ENCODE measurements around the gene ZNF862. TPM values are rescaled to one million over a fixed set of nuclear protein-coding genes. Genes with fewer than 3 reads are reported as not detected.

The ZNF862 gene
- total RNA-seq, 1 donor from 2014 or later = 16.4 TPM

DNA sequence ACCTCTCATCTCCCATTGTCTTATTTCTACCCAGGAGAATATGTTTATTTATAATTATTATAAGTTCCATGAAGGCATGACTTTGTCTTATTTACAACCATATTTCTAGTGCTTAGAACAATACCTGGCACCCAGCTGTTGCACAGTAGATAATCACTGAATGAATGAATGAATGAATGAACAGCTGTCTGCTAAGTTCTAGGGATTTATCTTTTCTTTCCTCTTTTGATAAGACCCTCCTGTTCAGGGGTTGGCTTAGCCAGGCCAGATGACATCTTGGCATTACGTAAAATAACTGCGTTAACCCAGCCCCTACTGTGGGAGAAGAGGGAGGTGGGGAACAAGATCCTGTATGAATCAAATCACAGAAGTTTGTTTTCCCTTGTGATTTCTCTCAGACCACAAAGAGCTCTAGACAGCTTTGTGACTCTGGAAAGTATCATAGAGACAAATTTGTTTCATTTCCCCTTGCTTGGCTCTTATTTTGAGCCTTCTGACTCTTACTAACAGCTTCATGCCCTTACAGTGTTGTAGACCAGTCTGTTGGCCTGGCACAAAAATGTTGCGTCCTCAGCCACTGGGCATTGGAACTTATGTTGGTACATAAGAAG lies 8.4 kb downstream of the ZNF862 start:
- DNase-seq (ENCODE audit: low spot score) = no peak
- no peak overlapping the region for H3K4me3 Mint-ChIP-seq (ENCODE audit: low read depth)

DNA sequence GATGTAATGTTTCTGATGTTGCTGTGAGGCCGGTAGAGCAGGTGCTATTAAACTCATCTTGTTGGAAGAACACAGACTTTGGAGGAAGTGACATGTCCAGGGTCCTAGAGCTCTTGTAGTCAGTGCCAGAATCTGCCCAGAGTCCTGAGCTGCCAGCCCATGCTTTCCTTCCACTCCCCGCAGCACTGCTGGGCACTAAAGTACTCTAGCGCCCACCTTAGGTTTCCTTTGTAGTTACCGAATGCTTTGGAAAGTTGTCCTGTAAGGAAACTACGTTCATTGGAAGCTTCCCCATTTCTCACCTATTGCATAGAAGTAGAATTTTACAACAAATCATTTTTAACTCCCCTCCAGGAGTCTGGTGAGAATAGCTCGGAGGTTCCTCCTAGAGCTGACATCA lies 11.0 kb downstream of the ZNF862 start:
- peaks cover 14% of the 10 kb centered on the region for H3K4me1 Mint-ChIP-seq (ENCODE audit: low read depth)
- no peak for DNase-seq (ENCODE audit: low spot score)
- intact Hi-C loops (cut with micrococcal nuclease) = no loop called here
- no peaks in the 10 kb centered on the region for H3K9me3 Mint-ChIP-seq
- no peak overlapping the region for H3K27ac Mint-ChIP-seq
- no peaks in the 10 kb centered on the region for H3K27me3 Mint-ChIP-seq (ENCODE audit: low read depth)
- H3K36me3 Mint-ChIP-seq (ENCODE audit: low read depth) = peaks cover 33% of the 10 kb centered on the region
- H3K4me3 Mint-ChIP-seq (ENCODE audit: low read depth) = no peak overlapping the region

More for the DNA sequence above, 8.4 kb downstream of the ZNF862 start:
- intact Hi-C loops (cut with micrococcal nuclease) = no loop called here
- H3K9me3 Mint-ChIP-seq = no peaks in the 10 kb centered on the region
- peaks cover 15% of the 10 kb centered on the region for H3K4me1 Mint-ChIP-seq (ENCODE audit: low read depth)
- H3K36me3 Mint-ChIP-seq (ENCODE audit: low read depth) = peaks cover 29% of the 10 kb centered on the region
- no peaks in the 10 kb centered on the region for H3K27me3 Mint-ChIP-seq (ENCODE audit: low read depth)
- H3K27ac Mint-ChIP-seq = no peak overlapping the region

DNA sequence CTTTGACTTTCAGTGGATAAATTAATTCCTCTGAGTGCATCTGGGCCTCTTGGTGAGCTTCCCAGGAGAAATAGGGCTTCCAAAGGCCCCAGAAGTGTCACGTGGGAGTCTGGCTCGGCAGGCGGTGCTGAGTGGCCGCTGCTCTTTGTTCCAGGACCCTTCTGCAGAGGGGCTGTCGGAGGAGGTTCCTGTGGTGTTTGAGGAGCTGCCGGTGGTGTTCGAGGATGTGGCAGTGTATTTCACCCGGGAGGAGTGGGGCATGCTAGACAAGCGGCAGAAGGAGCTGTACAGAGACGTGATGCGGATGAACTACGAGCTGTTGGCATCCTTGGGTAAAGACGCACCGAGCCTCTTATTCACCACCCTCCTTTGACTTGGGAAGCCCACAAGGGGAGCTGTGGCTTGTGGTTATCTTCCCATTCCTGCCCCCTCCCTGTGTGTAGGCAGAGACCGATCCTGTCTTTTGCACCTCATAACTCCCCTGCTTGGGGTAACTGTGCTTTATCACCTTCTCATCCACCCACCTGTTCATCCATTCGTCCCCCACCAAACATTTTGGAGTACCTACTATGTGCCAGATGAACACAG lies 11.9 kb downstream of the ZNF862 start:
- no peak for DNase-seq (ENCODE audit: low spot score)
- H3K4me1 Mint-ChIP-seq (ENCODE audit: low read depth) = peaks cover 23% of the 10 kb centered on the region
- intact Hi-C loops (cut with micrococcal nuclease) = no loop called here
- no peak overlapping the region for H3K27ac Mint-ChIP-seq
- no peaks in the 10 kb centered on the region for H3K27me3 Mint-ChIP-seq (ENCODE audit: low read depth)
- H3K9me3 Mint-ChIP-seq = no peaks in the 10 kb centered on the region
- H3K4me3 Mint-ChIP-seq (ENCODE audit: low read depth) = no peak overlapping the region
- peaks cover 32% of the 10 kb centered on the region for H3K36me3 Mint-ChIP-seq (ENCODE audit: low read depth)

DNA sequence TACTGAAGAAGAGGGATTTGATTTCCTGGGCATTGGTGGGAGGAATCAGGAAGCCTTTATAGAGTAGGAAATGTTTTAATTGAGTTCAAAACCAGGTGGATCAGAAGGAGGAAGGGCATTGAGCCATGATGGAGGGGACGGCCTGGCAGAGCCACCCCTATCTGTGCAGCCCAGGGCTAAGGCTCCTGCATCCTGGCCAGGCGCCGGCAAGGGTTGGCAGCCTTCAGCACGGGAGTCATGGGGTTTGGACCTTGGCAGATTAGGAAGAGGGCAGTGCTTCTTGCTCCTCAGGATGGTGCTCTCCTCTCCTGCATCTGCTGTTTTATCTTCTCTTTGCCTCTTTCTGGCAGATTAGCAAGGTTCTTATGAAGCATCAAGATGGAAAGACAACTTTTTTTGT lies 12.5 kb downstream of the ZNF862 start:
- no peak for DNase-seq (ENCODE audit: low spot score)
- H3K27ac Mint-ChIP-seq = no peak overlapping the region
- no peaks in the 10 kb centered on the region for H3K9me3 Mint-ChIP-seq
- peaks cover 30% of the 10 kb centered on the region for H3K36me3 Mint-ChIP-seq (ENCODE audit: low read depth)
- intact Hi-C loops (cut with micrococcal nuclease) = no loop called here
- H3K27me3 Mint-ChIP-seq (ENCODE audit: low read depth) = no peaks in the 10 kb centered on the region
- peaks cover 29% of the 10 kb centered on the region for H3K4me1 Mint-ChIP-seq (ENCODE audit: low read depth)
- H3K4me3 Mint-ChIP-seq (ENCODE audit: low read depth) = no peak overlapping the region

DNA sequence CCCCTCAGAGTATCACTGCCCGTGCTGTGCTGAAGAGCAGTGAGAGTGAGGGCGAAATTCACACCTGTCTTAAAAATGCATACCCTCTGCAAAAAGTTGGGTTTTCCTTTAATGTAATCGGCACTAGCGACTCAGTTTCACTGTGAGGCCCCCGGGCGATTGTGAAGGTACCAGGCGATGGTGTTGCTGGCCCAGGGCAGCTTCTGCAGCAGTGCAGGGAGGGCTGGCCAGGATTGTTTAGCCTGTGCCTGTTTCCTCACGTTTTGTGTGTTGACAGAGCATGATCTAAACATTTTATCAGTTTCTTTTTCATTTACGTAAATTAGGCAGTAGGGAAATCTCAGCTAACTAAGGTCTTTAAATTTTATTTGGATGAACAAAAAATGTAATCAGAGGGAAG lies 13.3 kb downstream of the ZNF862 start:
- H3K9me3 Mint-ChIP-seq = no peaks in the 10 kb centered on the region
- H3K27ac Mint-ChIP-seq = no peak overlapping the region
- no peak for DNase-seq (ENCODE audit: low spot score)
- H3K36me3 Mint-ChIP-seq (ENCODE audit: low read depth) = peaks cover 32% of the 10 kb centered on the region
- intact Hi-C loops (cut with micrococcal nuclease) = no loop called here
- no peak overlapping the region for H3K4me3 Mint-ChIP-seq (ENCODE audit: low read depth)
- no peaks in the 10 kb centered on the region for H3K27me3 Mint-ChIP-seq (ENCODE audit: low read depth)
- H3K4me1 Mint-ChIP-seq (ENCODE audit: low read depth) = peaks cover 36% of the 10 kb centered on the region

DNA sequence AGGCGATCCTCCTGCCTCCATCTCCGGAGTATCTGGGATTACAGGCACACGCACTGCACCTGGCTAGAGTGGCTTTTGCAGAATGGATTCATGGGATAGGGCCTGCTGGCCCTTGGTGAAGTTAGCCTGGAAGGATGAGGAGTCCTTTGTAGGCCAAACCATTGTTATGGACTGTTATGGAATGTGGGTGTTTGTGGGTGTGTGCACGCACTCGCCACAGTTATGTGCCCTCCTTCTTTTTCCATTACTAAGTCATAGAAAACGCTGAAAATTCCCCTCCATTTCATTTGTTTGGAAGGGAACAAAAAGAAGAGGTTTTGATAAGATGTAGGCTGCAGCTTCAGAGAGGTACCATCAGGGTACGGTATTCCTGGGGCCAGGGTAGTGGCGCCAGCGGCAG lies 15.0 kb downstream of the ZNF862 start:
- Mint-ChIP-seq H3K4me1 (ENCODE audit: low read depth) (peaks cover 47% of the 10 kb centered on the region), H3K27me3 (ENCODE audit: low read depth) (no peaks in the 10 kb centered on the region), H3K27ac (no peak overlapping the region), H3K9me3 (no peaks in the 10 kb centered on the region), H3K36me3 (ENCODE audit: low read depth) (peaks cover 39% of the 10 kb centered on the region), H3K4me3 (ENCODE audit: low read depth) (no peak overlapping the region)
- DNase-seq (ENCODE audit: low spot score) = no peak
- intact Hi-C loops (cut with micrococcal nuclease) = no loop called here

DNA sequence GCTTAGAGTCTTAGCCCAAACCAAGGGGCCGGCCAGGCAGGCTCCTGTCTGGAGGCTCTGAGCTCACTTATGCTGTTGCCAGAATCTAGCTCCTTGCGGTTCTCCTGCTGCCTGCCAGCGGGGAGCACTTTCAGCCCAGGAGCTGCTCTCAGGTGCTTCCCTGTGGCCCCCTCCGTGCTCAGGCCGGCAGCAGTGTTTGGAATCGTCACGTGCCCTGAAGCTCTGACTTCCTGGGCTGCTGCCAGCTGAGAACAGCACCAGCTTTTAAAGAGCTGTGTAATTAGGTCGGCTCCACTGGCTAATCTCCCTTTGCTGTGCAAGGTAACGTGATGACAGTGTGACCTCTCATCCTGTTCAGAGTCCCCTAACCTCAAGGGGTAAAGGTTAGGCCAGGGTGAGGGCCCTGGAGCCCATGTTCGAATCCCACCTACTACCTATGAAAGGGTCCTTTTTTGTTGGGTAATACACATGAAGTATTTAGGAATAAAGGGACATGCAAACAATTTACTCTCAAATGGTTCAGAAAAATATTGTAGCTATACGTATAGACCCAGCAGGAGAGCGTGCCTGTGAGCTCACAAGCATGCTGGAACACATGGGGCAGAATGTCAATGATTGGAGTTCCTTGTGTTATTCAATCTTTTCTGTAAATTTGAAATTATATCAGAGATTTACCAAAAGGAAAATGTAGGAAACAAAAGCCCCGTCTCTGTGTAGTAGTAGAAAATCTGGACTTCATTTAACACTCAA lies 16.6 kb downstream of the ZNF862 start:
- Mint-ChIP-seq H3K27ac (no peak overlapping the region), H3K4me3 (ENCODE audit: low read depth) (no peak overlapping the region), H3K4me1 (ENCODE audit: low read depth) (peaks cover 47% of the 10 kb centered on the region), H3K27me3 (ENCODE audit: low read depth) (no peaks in the 10 kb centered on the region), H3K9me3 (no peaks in the 10 kb centered on the region), H3K36me3 (ENCODE audit: low read depth) (peaks cover 29% of the 10 kb centered on the region)
- intact Hi-C loops (cut with micrococcal nuclease) = no loop called here
- no peak for DNase-seq (ENCODE audit: low spot score)

DNA sequence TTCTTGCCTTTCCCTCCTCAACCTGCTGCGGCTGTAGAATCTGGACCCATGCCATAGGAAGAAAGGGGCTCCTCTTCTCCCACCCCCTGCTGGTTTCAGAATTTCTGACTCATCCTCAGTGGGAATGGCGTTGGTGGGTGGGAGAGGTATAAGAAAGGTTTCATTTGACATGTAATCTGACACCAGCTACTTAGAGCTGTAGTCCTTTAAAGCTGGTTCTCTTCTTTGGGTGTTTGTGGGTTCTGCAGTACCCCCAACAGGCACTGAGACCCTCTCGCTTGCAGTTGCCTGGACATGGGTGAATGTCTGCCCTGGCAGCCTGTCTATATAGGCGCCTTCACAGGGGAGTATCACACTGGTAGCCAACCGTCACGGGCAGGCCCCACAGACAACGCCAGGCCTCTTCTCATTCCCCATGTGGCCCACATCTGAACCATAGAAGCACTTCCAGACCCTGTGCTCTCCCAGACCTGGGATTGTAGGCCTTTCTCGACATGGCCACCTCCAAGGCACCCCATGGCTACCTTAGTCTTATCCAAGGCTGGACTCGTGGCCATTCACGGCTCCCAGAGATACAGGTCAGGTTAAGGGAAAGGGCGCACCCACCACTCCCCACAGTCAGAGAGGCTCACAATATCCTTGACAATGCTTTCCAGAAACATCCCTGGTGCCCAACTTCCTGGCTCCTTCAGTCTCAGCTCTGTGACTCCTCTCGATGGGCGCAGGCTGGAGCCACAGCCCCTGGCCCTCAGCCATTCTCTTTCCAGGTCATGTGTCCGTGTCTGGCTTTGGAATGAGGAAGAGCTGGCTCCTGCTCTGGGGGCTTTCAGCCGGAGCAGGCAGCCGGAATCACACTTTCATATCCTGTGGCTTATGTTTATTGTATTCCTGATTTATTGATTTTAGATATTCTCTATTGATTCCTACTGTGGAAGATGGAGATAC lies 17.5 kb downstream of the ZNF862 start:
- no peak overlapping the region for H3K27ac Mint-ChIP-seq

DNA sequence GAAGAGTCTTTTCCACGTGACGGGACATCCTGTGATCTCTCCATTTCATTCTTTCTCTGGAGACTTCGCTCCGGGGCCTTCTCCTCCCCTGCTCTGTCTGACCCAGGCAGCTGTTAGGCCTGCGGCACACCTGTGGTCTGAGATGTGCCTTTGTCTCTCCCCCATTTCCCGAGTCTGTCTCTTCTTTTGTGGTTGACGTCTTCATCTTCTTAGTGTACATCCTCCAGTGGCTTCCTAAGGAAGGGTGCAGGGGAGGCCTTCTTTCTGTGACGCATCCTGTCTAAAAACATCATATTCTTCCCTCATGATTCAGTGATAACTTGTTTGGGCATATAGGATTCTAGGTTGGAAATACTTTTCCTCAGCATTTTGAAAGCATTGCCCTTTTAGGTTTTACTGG lies 18.4 kb downstream of the ZNF862 start:
- peak overlapping the region; percentile 45 for H3K4me3 Mint-ChIP-seq (ENCODE audit: low read depth)
- H3K9me3 Mint-ChIP-seq = no peaks in the 10 kb centered on the region
- no peak for DNase-seq (ENCODE audit: low spot score)
- H3K36me3 Mint-ChIP-seq (ENCODE audit: low read depth) = peaks cover 33% of the 10 kb centered on the region
- H3K27me3 Mint-ChIP-seq (ENCODE audit: low read depth) = no peaks in the 10 kb centered on the region
- intact Hi-C loops (cut with micrococcal nuclease) = no loop called here
- peak overlapping the region; percentile 60 for H3K27ac Mint-ChIP-seq
- peaks cover 36% of the 10 kb centered on the region for H3K4me1 Mint-ChIP-seq (ENCODE audit: low read depth)

More for the DNA sequence above, 17.5 kb downstream of the ZNF862 start:
- H3K36me3 Mint-ChIP-seq (ENCODE audit: low read depth) = peaks cover 31% of the 10 kb centered on the region
- H3K9me3 Mint-ChIP-seq = no peaks in the 10 kb centered on the region
- intact Hi-C loops (cut with micrococcal nuclease) = no loop called here
- peaks cover 39% of the 10 kb centered on the region for H3K4me1 Mint-ChIP-seq (ENCODE audit: low read depth)
- no peak for DNase-seq (ENCODE audit: low spot score)
- H3K4me3 Mint-ChIP-seq (ENCODE audit: low read depth) = no peak overlapping the region
- no peaks in the 10 kb centered on the region for H3K27me3 Mint-ChIP-seq (ENCODE audit: low read depth)

DNA sequence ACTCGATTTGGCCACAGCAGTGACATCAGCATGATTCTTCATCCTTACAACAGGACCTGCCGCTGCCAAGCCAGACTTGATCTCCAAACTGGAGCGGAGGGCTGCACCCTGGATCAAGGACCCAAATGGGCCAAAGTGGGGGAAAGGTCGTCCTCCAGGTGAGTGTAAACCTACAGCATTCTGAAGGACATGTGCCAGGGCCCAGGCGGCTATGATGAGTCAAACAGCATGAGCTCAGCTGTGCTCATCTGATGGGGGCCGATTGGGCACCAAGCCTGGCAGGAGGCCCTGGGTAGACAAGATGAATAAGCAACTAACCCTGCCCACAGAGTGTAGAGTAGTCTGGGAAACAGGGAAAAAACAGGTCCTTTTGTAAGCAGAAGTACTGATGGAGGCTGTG lies 21.2 kb downstream of the ZNF862 start:
- Mint-ChIP-seq H3K4me3 (ENCODE audit: low read depth) (no peak overlapping the region), H3K4me1 (ENCODE audit: low read depth) (peaks cover 37% of the 10 kb centered on the region), H3K27me3 (ENCODE audit: low read depth) (no peaks in the 10 kb centered on the region), H3K9me3 (no peaks in the 10 kb centered on the region), H3K36me3 (ENCODE audit: low read depth) (peaks cover 44% of the 10 kb centered on the region), H3K27ac (no peak overlapping the region)
- intact Hi-C loops (cut with micrococcal nuclease) = no loop called here
- DNase-seq (ENCODE audit: low spot score) = no peak

DNA sequence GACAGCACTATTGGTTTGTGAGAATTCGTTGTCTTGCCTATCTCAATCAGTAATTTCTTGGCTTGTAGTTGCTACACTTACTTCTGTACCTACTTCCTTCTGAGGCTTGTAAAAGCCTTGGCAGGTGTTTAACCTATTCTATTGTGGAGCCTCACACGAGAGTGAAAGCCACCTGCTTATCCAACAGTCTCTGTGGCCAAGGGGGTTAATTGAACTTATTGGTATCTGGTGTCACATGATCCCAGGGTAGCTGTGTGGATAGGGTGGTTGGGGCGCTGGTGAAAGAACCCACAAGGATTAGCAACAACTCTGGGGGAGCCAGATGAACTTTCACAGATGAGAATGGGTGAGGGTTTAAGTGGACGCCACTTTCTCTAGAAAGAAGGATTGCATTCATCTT lies 21.7 kb downstream of the ZNF862 start:
- Mint-ChIP-seq H3K27me3 (ENCODE audit: low read depth) (no peaks in the 10 kb centered on the region), H3K4me1 (ENCODE audit: low read depth) (peaks cover 34% of the 10 kb centered on the region), H3K9me3 (no peaks in the 10 kb centered on the region), H3K27ac (no peak overlapping the region), H3K36me3 (ENCODE audit: low read depth) (peaks cover 44% of the 10 kb centered on the region), H3K4me3 (ENCODE audit: low read depth) (no peak overlapping the region)
- no peak for DNase-seq (ENCODE audit: low spot score)
- intact Hi-C loops (cut with micrococcal nuclease) = no loop called here

DNA sequence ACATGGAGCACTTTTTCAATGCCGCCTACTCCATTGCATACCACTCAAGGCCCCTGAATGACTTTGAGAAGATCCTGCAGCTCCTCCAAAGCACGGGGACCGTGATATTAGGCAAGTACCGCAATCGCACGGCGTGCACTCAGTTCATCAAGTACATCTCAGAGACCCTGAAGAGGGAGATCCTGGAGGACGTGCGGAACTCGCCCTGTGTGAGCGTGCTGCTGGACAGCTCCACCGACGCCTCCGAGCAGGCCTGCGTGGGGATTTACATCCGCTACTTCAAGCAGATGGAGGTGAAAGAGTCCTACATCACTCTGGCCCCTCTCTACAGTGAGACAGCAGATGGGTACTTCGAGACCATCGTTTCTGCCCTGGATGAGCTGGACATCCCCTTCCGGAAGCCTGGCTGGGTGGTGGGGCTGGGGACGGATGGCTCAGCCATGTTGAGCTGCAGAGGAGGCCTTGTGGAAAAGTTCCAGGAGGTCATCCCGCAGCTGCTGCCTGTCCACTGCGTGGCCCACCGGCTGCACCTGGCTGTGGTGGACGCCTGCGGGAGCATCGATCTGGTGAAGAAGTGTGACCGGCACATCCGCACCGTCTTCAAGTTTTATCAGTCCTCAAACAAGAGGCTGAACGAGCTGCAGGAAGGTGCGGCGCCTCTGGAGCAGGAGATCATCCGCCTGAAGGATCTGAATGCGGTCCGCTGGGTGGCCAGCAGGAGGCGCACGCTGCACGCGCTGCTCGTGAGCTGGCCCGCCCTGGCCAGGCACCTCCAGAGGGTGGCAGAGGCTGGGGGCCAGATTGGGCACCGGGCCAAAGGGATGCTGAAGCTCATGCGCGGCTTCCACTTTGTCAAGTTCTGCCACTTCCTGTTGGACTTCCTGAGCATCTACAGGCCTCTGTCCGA lies 22.9 kb downstream of the ZNF862 start:
- H3K4me1 Mint-ChIP-seq (ENCODE audit: low read depth) = peaks cover 32% of the 10 kb centered on the region
- peaks cover 48% of the 10 kb centered on the region for H3K36me3 Mint-ChIP-seq (ENCODE audit: low read depth)
- intact Hi-C loops (cut with micrococcal nuclease) = no loop called here
- H3K4me3 Mint-ChIP-seq (ENCODE audit: low read depth) = no peak overlapping the region
- H3K27ac Mint-ChIP-seq = no peak overlapping the region
- no peak for DNase-seq (ENCODE audit: low spot score)
- H3K27me3 Mint-ChIP-seq (ENCODE audit: low read depth) = no peaks in the 10 kb centered on the region
- H3K9me3 Mint-ChIP-seq = no peaks in the 10 kb centered on the region
